ENCODE measurements around the gene CACNA1C. TPM values are rescaled to one million over a fixed set of nuclear protein-coding genes. Genes with fewer than 3 reads are reported as not detected.

The CACNA1C gene
- total RNA-seq, 1 donor from 2014 or later, result 102 TPM

- intact Hi-C loops (cut with DNase I), result no loop called here
- Histone ChIP-seq H3K27me3 (no peaks in the 10 kb centered on the region), H3K4me1 (peaks cover 0 to 7% of the 10 kb centered on the region in 2 donors), H3K9me3 (no peaks in the 10 kb centered on the region), H3K36me3 (no peaks in the 10 kb centered on the region), H3K4me3 (no peak overlapping the region), H3K27ac (no peak overlapping the region)
- TF ChIP-seq CTCF (IDR thresholded peaks at IDR 0.05), result no peak
- no peak for DNase-seq (ENCODE audit: low spot score in 2 of 2)
Measured at GRCh38 chr12:2229661-2230539, 177.1 kb downstream of the CACNA1C start.

GRCh38 chr12:2231011-2231595 lies 178.3 kb downstream of the CACNA1C start:
- no peak overlapping the region for H3K4me3 ChIP-seq
- no peak overlapping the region for H3K27ac ChIP-seq

GRCh38 chr12:2231956-2232355 lies 179.2 kb downstream of the CACNA1C start:
- no peak for TF ChIP-seq CTCF (IDR thresholded peaks at IDR 0.05)
- peaks cover 0 to 12% of the 10 kb centered on the region in 2 donors for H3K4me1 ChIP-seq
- no peaks in the 10 kb centered on the region for H3K27me3 ChIP-seq
- no peaks in the 10 kb centered on the region for H3K9me3 ChIP-seq
- no peaks in the 10 kb centered on the region for H3K36me3 ChIP-seq
- no peak overlapping the region for H3K4me3 ChIP-seq
- intact Hi-C loops (cut with DNase I), result no loop called here
- no peak for DNase-seq (ENCODE audit: low spot score in 2 of 2)
- no peak overlapping the region for H3K27ac ChIP-seq

More at GRCh38 chr12:2231011-2231595, 178.3 kb downstream of the CACNA1C start:
- Histone ChIP-seq H3K9me3 (no peaks in the 10 kb centered on the region), H3K27me3 (no peaks in the 10 kb centered on the region), H3K4me1 (peaks cover 0 to 12% of the 10 kb centered on the region in 2 donors), H3K36me3 (no peaks in the 10 kb centered on the region)
- intact Hi-C loops (cut with DNase I), result no loop called here
- no peak for DNase-seq (ENCODE audit: low spot score in 2 of 2)
- no peak for TF ChIP-seq CTCF (IDR thresholded peaks at IDR 0.05)

GRCh38 chr12:2233034-2233433 lies 180.2 kb downstream of the CACNA1C start:
- intact Hi-C loops (cut with DNase I), result no loop called here
- no peak overlapping the region for H3K4me3 ChIP-seq
- no peaks in the 10 kb centered on the region for H3K36me3 ChIP-seq
- no peak for DNase-seq (ENCODE audit: low spot score in 2 of 2)
- no peak for TF ChIP-seq CTCF (IDR thresholded peaks at IDR 0.05)
- H3K27me3 ChIP-seq, result no peaks in the 10 kb centered on the region
- no peaks in the 10 kb centered on the region for H3K9me3 ChIP-seq
- H3K27ac ChIP-seq, result no peak overlapping the region
- peaks cover 0 to 12% of the 10 kb centered on the region in 2 donors for H3K4me1 ChIP-seq

- Histone ChIP-seq H3K36me3 (no peaks in the 10 kb centered on the region), H3K27me3 (no peaks in the 10 kb centered on the region), H3K9me3 (no peaks in the 10 kb centered on the region), H3K27ac (peak overlapping the region; percentile 1 to 39), H3K4me1 (peaks cover 5 to 23% of the 10 kb centered on the region in 2 donors), H3K4me3 (no peak overlapping the region)
- intact Hi-C loops (cut with DNase I), result no loop called here
- TF ChIP-seq CTCF (IDR thresholded peaks at IDR 0.05), result no peak
- DNase-seq (ENCODE audit: low spot score in 2 of 2), result no peak
Measured at GRCh38 chr12:2234091-2234490, 181.3 kb downstream of the CACNA1C start.
